ENCODE data around the gene CPN2.

CPN2 gene, protein sequence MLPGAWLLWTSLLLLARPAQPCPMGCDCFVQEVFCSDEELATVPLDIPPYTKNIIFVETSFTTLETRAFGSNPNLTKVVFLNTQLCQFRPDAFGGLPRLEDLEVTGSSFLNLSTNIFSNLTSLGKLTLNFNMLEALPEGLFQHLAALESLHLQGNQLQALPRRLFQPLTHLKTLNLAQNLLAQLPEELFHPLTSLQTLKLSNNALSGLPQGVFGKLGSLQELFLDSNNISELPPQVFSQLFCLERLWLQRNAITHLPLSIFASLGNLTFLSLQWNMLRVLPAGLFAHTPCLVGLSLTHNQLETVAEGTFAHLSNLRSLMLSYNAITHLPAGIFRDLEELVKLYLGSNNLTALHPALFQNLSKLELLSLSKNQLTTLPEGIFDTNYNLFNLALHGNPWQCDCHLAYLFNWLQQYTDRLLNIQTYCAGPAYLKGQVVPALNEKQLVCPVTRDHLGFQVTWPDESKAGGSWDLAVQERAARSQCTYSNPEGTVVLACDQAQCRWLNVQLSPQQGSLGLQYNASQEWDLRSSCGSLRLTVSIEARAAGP

DNA sequence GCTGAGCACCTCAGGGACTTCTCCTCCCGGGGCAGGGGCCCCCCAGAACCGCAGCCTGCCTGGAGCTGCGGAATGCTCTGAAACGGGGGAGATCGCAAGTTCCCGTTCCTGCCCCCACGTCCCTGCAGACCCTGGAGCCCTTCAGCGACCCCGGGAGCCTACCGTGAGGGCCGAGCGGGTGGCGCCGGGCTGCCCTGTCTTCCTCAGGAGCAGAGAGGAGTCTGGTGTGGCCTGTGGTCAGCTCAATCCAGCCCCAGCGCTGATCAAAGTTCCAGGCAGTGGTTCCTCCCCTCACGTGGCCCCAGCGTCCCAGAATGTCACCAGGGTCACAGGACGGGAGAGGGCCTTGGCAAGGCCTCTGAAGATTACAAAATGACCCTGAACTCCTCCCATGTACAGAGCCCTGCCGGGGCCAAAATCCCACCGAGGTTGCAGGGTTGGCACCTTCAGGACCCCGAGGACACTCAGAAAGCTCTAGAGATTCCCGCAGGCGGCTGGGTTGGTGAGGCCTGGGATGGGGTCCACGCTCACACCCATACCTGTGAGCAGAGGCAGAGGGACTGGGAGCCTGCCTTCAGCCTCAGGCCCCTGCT, at the start of gene CPN2:
TSS of gene CPN2 (minus strand) at position 249 of the 593 bp plus-strand sequence. CDS start 8,626 bp downstream, outside the sequence.
- DNase-seq (ENCODE audit: low spot score), result no peak

DNA sequence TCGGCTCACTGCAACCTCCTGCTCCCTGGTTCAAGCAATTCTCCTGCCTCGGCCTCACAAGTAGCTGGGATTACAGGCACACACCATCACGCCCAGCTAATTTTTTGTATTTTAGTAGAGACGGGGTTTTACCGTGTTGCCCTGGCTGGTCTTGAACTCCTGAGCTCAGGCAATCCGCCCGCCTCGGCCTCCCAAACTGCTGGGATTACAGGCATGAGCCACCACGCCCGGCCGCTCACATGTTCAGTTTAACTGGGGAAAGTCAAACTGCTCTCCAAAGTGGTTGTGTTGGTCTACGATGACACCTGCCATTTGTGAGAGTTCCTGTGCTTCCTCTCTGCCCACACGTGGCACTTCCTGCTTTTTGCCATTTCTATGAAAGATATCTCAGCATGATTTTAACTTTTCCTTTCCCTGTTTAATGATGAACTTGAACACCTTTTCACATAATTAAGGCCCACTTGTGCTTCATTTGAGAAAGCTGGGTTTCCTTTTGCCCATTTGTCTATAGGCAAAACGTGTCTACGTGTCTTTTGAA, 48.8 kb upstream of the CPN2 start:
- no peak for DNase-seq (ENCODE audit: low spot score)

DNA sequence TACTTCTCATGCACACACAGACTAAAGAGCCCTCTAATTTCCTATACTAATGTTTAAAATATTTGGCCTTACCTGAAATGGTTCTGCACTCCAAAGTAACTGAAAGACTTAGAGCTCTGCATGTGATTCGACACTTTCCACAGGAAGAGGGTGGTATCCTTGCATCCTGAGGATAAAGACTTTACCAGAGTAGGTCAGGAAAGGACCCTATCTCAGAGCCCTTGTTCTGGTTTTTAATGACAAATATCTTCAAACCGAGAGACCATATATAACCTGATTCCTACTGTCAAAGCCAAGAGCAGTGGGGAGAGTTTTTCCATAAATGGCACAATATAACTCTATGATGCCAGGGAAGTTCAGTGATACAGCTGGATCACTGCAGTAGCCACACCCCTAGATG, 48.0 kb upstream of the CPN2 start, which contains the start of gene GP5:
TSS of gene GP5 (minus strand) at position 101 of the 400 bp plus-strand sequence. CDS start 984 bp downstream, outside the sequence.
- no peak for DNase-seq (ENCODE audit: low spot score)

DNA sequence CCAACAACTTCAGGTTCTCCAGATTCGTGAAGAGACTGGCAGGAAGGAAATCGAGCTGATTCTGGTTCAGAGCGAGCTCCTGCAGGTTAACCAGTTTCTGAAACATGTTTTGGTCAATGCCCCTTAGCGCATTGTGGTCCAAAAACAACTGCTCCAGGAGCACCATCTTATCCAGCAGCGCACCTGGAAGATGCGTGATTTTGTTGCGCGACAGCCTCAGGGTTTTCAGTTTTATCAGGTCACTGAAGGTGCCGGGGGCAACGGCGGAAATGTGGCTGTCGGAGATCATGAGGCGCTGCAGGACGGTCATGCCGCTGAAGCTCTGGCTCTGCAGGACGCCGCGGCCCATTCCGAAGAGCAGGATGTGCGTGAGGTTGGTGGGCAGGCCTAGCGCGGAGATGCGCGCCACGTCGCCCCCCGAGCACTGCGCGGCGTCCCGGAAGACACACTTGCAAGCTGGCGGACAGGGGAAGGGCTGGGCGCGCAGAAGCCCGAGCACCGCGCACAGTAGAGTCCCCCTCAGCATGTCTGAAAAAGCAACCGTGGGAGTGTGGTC, 46.7 kb upstream of the CPN2 start:
- DNase-seq (ENCODE audit: low spot score), result no peak

DNA sequence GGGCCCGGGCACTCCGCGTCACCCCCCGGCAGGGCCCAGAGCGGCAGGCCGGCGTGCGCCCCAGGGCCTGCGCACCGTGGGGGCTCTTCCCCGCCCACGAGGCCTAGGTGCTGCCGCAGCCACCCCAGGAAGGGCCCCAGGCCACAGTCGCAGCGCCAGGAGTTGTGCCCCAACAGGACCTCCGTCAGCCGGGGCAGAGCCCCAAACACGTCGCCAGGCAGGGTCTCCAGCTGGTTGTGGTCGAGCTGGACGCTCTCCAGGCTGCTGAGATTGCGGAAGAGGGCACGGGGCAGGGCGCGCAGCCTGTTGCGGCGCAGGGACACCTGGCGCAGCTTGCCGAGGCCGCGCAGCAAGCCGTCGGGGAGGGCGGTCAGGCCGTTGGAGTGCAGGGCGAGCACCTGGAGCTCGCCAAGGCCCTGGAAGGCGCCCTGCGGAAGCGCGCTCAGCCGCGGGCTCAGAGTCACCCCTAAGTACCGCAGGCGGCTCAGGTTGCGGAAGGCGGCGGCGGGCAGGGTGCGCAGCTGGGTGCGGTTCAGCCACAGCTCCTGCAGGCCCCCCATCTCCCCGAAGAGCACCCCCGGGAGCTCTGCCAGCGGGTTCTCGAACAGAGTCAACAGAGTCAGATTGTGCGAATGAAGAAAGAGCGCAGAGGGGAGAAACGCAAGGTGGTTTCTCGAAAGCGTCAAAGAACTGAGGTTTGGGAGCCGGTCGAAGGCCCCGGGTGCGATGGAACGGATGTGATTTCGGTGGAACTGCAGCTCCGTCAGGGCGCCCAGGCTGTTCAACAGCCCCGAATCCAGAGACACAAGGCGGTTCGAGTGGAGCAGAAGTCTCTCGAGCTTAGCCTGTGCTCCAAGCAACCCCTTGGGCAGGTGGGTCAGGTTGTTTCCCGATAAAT, 46.0 kb upstream of the CPN2 start:
- no peak for DNase-seq (ENCODE audit: low spot score)

DNA sequence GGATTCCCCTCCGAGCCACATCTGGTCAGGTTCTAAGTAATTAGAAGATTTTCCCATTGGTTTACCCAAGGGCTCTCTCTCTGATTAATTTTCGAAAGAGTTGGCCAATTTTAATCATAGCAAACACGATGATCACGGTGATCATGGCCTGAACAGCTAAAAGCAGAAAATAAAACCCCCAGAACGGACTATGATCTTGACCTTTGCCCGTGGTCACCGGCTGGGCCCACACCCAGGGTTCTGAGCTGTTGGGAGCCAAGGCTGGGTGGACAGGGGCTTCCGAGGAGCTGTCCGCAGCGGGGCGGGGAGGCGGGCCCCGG, 45.4 kb upstream of the CPN2 start:
- DNase-seq (ENCODE audit: low spot score), result no peak

DNA sequence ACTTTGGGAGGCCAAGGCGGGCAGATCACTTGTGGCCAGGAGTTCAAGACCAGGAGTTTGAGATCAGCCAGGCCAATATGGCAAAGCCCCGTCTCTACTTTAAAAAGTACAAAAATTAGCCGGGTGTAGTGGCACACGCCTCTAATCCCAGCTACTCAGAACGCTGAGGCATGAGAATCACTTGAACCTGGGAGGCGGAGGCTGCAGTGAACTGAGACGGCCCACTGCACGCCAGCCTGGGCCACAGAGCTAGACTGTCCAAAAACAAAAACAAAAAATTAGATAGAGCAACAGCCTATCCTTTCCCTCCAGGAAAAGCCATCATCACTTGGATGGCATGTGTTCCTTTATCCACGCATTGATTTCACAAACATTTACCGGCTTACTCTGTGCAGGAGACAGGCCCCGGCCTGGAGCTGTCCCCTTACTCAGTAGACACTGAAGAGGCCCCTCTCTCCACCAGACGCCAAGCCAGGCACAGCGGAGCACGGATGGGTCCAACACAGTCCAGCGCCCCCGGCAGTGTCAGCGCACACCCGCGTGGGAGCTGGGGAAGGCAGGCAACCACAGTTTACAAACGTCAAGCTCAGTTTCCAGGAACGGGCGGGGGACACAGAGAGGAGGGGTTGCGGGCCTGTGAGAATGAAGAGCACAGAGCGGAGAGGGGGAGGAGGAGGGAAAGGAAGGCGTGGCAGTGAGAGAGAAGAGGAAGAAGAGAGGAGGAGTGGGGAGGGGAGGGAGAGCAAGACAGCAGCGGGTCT, 44.8 kb upstream of the CPN2 start:
- DNase-seq (ENCODE audit: low spot score), result no peak

DNA sequence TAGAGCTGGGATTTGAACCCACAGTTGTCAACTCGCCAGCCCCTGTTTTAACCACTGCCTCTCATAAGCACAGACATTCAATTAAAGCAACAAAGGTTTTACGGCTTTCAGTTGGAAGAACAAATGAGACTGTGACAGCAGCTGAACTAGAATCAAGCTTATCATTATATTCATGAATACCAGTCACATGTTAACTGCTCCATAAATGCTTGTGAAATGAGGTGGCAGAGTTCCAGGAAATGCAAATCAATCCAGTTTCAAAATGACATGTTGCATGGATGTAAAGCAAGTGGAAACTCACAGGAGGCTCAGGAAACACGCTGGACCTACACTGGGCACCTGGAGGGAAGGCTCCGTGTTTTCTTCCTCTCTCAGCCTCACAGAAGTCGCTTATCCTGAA, 44.1 kb upstream of the CPN2 start:
- no peak for DNase-seq (ENCODE audit: low spot score)

DNA sequence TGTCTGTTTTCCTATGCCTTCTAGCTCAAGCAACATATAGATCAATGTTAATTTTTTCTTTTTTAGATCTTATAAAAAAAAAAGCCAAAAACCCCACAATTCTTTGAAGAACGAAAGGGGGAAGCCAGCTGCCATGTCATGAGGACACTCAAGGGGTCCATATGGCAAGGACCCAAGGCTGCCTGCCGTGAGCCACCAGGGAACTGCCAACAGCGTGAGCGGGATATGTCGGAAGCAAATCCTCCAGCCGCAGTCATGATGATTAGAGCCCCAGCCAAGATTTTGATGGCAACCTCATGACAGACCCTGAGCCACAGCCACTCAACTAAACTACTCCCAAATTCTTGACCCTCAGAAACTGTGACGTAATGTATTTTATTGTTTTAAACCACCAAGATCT, 41.4 kb upstream of the CPN2 start:
- no peak for DNase-seq (ENCODE audit: low spot score)

DNA sequence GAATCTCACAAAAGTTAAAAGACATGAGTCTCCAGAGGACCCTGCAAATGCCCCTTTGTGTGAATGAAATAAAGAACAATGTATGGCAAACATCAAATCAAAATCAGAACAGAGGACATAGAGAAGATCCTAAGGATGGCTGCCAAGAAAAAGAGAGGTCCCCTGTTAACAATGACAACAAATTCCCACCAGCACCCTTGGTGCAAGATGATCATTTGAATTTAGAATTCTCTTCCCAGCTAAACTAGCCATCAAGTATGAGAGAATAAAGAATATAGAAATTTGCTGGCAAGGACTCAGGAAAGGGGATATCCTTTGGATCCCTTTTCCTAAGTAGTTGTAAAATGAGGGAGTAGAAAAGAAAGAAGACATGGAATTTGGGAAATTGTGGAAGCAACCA, 39.7 kb upstream of the CPN2 start:
- DNase-seq (ENCODE audit: low spot score), result no peak

DNA sequence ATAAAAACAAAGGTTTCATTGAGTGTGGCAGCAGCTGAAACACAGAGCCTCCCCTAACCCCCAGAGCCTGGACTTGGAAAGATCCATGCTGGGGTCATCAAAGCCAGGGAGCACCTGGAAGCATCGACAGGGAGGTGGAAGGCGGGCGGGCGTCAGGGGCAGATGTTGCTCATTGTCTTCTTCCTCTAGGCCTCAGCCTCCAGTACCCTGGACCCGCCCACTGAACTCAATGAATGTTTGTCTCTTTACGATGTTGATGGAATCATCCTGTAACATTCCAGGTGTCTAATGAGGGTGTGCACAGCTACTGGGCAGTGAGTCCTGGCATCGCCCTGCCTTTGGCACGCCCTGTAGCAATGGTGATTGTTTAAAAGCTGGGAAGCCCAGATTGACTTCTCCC, 38.1 kb upstream of the CPN2 start:
- no peak for DNase-seq (ENCODE audit: low spot score)

DNA sequence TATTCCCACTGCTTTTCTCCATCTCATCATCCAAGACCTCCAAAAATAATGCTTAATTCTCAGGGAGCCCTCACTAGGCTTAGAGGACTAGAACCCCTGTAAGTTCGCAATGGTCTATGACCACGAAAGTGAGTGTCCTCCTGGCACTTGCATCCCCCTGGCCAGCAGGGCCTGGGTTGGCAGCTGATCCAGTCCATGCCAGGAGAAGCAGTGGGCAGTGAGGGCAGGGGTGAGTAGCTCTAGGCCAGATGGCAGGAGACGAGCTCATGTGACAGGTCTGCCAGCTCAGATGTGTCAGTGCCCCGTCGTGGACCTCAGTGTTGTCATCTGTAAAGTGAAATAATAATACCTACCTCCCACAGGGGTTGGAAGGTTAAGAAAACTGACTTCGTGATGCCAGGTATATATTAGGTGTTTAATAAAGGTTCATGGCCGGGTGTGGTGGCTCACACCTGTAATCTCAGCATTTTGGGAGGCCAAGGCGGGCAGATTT, 36.8 kb upstream of the CPN2 start:
- DNase-seq (ENCODE audit: low spot score), result no peak

DNA sequence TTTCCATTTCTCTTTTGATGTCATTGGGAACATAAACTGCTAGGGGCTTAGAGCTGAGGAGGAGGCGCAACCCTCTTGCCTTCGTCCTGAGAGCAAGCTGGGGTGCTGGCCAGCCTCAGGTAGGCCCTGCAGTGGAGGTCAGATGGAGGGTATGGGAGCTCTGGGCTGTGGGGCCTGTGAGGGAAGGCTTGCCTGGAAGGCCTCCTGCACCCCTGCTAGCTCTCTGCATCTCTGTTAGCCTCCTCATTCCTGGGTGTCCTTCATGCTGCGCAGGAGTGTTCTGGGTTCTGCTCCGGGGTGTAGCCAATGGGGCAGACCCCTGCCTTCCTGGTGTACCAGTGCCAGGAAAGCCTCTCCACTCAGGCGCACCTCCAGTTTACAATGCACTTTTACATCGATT, 36.1 kb upstream of the CPN2 start:
- DNase-seq (ENCODE audit: low spot score), result no peak

DNA sequence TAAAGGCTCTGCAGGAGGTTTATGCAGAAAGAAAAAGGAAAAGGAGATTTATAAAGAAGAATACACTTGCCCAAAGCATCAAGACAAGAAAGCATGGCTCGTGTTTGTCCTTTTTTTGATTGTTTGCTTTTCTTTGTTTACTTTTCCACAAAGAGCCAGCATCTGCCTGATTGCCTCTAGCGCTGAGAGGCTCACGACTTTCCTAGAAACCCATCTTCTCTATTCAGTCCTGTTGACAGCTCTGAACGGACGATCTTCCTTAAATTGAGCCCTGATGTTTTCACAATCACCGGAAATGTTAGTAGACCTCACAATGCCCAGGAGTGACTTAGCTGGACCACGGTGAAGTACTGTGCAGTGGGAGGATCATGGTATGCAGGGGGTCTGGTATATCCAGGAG, 35.5 kb upstream of the CPN2 start:
- DNase-seq (ENCODE audit: low spot score), result no peak

DNA sequence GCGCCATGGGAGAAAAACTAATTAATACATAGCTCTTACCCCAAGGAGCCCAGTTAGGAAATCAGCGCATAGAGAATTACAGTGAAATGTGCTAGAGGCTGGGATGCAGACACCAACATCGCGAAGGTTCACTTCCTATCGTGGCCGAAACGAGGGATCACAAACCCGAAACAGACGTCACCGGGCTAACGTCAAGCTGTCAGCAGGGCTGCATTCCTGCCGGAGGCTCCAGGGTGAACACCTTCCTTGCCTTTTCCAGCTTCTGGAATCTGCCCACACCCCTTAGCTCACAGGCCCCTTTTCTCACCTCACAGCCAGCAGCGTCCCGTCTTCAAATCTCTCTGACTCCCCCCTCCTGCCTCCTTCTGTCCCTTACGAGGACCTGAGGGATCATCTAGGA, 34.9 kb upstream of the CPN2 start:
- DNase-seq (ENCODE audit: low spot score), result no peak

DNA sequence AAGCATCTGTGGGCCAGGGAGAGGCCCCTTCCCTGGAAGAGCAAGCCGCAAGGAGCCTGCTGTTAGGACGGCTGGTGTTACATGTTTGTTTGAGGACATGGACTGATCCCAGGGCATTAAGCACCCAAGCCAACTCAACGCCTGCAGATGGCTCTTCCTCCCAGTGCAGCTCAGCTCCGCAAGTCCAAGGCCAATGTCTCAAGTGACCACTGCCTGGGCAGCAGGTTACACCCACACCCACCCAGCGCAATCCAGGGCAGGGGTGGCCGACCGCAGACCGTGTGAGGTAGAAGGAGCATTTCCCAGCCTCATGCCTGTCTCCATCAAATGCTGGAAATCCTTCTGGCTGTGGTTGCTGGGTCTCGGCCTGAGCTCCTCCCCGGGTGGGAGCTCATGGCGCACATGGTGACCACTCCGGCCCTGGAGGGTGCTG, 33.5 kb upstream of the CPN2 start:
- DNase-seq (ENCODE audit: low spot score), result no peak

DNA sequence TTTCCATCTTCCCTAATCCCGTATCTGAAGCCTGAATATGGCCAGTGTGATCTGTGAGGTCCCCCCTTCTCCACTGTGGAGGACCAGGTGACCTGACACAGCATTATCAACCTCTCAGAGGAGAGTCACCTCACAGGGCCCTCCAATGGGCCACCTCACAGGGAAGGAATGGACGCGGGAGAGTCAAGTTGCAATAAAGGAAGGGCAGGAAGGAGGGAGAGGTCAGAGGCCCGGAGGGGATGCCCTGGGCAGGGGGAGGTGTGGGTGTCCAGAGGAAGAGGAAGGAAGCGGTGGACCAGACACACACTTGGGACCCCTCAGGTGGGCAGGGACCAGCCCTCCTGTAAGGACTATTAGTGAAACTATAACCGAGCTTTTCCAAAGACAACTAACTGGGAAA, 33.0 kb upstream of the CPN2 start:
- DNase-seq (ENCODE audit: low spot score), result no peak

DNA sequence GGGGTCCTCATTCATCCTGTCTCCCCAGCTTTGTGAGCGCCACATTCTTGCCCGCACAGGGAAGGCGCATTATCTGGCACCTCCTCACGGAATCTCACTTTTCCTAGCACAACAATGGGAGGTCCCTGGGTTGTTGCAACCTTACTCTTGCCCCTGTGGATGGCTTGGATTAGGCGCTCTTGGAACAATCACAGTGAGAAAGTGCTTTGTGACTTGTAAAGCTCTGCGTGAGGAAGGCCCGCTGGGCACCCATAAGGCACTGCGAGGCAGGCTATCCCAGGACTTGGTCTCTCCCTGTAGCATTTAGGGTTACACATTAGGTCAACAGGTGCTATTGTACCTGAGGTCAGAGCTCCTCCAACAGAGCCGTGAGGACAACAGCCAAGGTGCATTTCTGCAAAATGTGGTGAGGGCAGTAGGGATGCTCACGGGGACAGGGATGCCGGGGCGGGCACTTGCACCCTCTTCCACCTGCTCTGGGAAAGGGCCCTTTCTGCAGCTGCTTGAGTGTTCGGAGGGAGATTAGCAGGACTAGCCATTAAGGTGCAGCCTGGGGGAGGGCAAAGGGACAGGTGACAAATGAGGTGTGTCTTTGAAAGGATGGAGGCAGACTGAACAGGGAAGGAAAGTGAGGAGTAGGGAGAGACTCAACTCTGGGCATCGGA, 32.3 kb upstream of the CPN2 start:
- DNase-seq (ENCODE audit: low spot score), result no peak

DNA sequence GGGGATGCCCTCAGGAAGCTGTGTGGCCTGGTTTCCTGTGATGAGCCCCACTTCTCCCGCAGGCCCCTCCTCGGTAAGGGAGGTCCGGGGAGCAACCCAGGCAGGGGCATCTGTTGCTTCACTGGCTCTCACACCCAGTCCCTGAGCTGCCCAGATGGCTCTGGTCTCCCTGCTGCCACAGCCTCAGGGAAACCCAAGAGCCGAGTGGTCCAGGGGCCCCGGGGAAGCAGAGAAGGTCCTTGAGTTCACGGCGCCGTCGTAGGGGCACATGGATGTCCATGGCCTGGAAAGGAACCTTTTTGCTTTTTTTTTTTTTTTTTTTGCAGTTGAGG, 31.7 kb upstream of the CPN2 start:
- no peak for DNase-seq (ENCODE audit: low spot score)

DNA sequence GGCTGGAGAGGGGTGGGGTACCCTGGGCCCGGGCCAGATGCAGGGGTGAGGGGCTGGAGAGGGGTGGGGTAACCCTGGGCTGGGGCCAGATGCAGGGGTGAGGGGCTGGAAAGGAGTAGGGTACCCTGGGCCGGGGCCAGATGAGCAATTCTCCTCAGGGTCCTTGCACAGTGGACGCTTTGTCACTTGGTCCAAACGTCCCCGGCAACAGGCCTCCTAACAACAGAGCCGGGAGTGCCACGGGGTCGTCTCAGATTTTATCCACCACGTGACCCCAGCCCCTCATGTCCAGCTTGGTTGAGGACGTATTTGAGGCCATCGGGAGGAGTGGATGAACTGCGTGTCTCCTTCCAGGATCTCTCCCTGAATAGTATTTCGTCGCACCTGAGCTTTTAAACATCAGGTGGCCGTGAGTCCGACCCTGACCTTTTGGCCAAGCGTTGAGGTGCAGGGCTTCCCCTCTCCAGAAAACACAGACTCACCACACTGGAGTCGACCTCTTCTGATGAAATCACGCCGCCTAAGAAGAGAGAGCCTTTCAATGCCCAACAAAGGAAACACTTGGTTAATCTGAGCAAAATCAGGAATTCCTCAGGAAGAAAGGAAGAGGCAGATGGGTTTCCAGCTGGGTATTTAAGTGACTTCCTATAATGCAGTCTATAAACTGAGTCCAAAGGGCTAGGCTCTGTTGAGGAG, 31.2 kb upstream of the CPN2 start:
- DNase-seq (ENCODE audit: low spot score), result no peak

All from hematopoietic multipotent progenitor cell treated with erythropoietin and hydrocortisone succinate and interleukin-3 and kit ligand, for 15 days (in vitro differentiated cells).